ENCODE data around the gene ZNF234. TPM values are rescaled to one million over a fixed set of nuclear protein-coding genes. Genes with fewer than 3 reads are reported as not detected.
"Not testable (repeated sequence)": the region's sequence is repeated elsewhere in the genome, so short reads cannot be mapped to it uniquely, and the experiment has no call there.

The ZNF234 gene
- total RNA-seq, 4 donors from 2014 or later, result 0.88 to 8.4 (median 3.4) TPM

GRCh38 chr19:44202470-44202869, 61.1 kb downstream of the ZNF234 start:
- TF ChIP-seq CTCF (IDR thresholded peaks at IDR 0.05), result no peak
- TF ChIP-seq POLR2A (IDR thresholded peaks at IDR 0.05), result no peak
- peaks cover 0 to under 1% (median 0%) of the 10 kb centered on the region in 3 donors for H3K4me1 ChIP-seq
- H3K27me3 ChIP-seq, result peaks cover 0 to 8% (median 0%) of the 10 kb centered on the region in 4 donors
- intact Hi-C loops (cut with DNase I), result no loop called here
- 57 to 69% methylated on average over 1 of the region's 1 CpG for WGBS, 2 donors
- no peak overlapping the region for H3K4me3 ChIP-seq
- H3K27ac ChIP-seq, result no peak overlapping the region
- peaks cover 0 to 36% (median 0%) of the 10 kb centered on the region in 3 donors for H3K9me3 ChIP-seq
- H3K36me3 ChIP-seq, result peaks cover 0 to 6% (median 0%) of the 10 kb centered on the region in 3 donors
- DNase-seq, result no peak

GRCh38 chr19:44202974-44203373, 61.6 kb downstream of the ZNF234 start:
- Histone ChIP-seq H3K36me3 (peaks cover 0 to 6% (median 0%) of the 10 kb centered on the region in 3 donors), H3K9me3 (peaks cover 0 to 36% (median 0%) of the 10 kb centered on the region in 3 donors), H3K27me3 (peaks cover 0 to 8% (median 0%) of the 10 kb centered on the region in 4 donors), H3K27ac (no peak overlapping the region), H3K4me3 (no peak overlapping the region), H3K4me1 (peaks cover 0 to 6% (median 3%) of the 10 kb centered on the region in 3 donors)
- WGBS, 2 donors, result 83 to 94% methylated on average over 2 of the region's 2 CpGs
- DNase-seq, result no peak
- intact Hi-C loops (cut with DNase I), result no loop called here
- no peak for TF ChIP-seq CTCF (IDR thresholded peaks at IDR 0.05)
- no peak for TF ChIP-seq POLR2A (IDR thresholded peaks at IDR 0.05)

GRCh38 chr19:44203877-44204276, 62.5 kb downstream of the ZNF234 start:
- DNase-seq; H3K27ac ChIP-seq; H3K4me1 ChIP-seq; H3K36me3 ChIP-seq; intact Hi-C loops (cut with DNase I); H3K27me3 ChIP-seq; H3K4me3 ChIP-seq: not testable (repeated sequence)
- WGBS, 2 donors, result no CpG with 5 or more reads among the region's 31 CpGs
- H3K9me3 ChIP-seq, result peaks cover 0 to 32% (median 6%) of the 10 kb centered on the region in 3 donors

- TF ChIP-seq CTCF (IDR thresholded peaks at IDR 0.05) (no peak), POLR2A (IDR thresholded peaks at IDR 0.05) (no peak)
- H3K36me3 ChIP-seq, result no peaks in the 10 kb centered on the region
- no peak overlapping the region for H3K4me3 ChIP-seq
- WGBS, 2 donors, result 81 to 84% methylated on average over 2 of the region's 2 CpGs
- intact Hi-C loops (cut with DNase I), result no loop called here
- peaks cover 0 to 8% (median 0%) of the 10 kb centered on the region in 4 donors for H3K27me3 ChIP-seq
- DNase-seq, result no peak
- peaks cover 0 to 25% (median 6%) of the 10 kb centered on the region in 3 donors for H3K9me3 ChIP-seq
- H3K27ac ChIP-seq, result no peak overlapping the region
- H3K4me1 ChIP-seq, result peaks cover 0 to 10% (median 5%) of the 10 kb centered on the region in 3 donors
These were observed 63.4 kb downstream of the ZNF234 start for GRCh38 chr19:44204772-44205171.

- Histone ChIP-seq H3K9me3 (peaks cover 0 to 20% (median 6%) of the 10 kb centered on the region in 3 donors), H3K36me3 (no peaks in the 10 kb centered on the region), H3K4me3 (peak overlapping the region; percentile 53 to 76 (median 68)), H3K27me3 (peaks cover 0 to 8% (median 0%) of the 10 kb centered on the region in 4 donors), H3K4me1 (peaks cover 0 to 13% (median 5%) of the 10 kb centered on the region in 3 donors), H3K27ac (peak overlapping the region; percentile 65 to 91 (median 86))
- intact Hi-C loops (cut with DNase I), result no loop called here
- WGBS, 2 donors, result 8 to 9% methylated on average over 12 to 21 of the region's 26 CpGs
- no peak for TF ChIP-seq CTCF (IDR thresholded peaks at IDR 0.05)
- TF ChIP-seq POLR2A (IDR thresholded peaks at IDR 0.05), result no peak
- DNase-seq, result peak; percentile 19
These were observed 65.9 kb downstream of the ZNF234 start for GRCh38 chr19:44207126-44207803.

Other genes starting within 250 kb of the ZNF234 start
- 1 to 10 TPM; 5.0 to 8.4 (median 6.4) TPM for gene ZNF45, start 206.3 kb upstream of the ZNF234 start, total RNA-seq
- 10 to 100 TPM in 1 of 4 donors, 1 to 10 TPM in 3; 1.4 to 12.9 (median 2.2) TPM for gene ZNF221, start 190.3 kb upstream of the ZNF234 start, total RNA-seq
- gene ZNF155, start 157.4 kb upstream of the ZNF234 start, total RNA-seq, result 1 to 10 TPM; 2.0 to 7.1 (median 3.8) TPM
- gene ZNF230, start 138.6 kb upstream of the ZNF234 start, total RNA-seq, result 1 to 10 TPM; 1.1 to 6.3 (median 1.8) TPM
- 1 to 10 TPM; 1.1 to 6.7 (median 3.1) TPM for gene ZNF222, start 116.2 kb upstream of the ZNF234 start, total RNA-seq
- 1 to 10 TPM; 2.7 to 4.9 (median 3.5) TPM for gene ZNF223, start 89.5 kb upstream of the ZNF234 start, total RNA-seq
- 1 to 10 TPM in 2 of 4 donors, under 1 TPM in 2; 0.44 to 1.9 (median 0.80) TPM for gene ZNF284, start 69.4 kb upstream of the ZNF234 start, total RNA-seq
- 10 to 100 TPM in 1 of 4 donors, 1 to 10 TPM in 3; 5.7 to 23.8 (median 8.2) TPM for gene ZNF224, start 47.2 kb upstream of the ZNF234 start, total RNA-seq
- gene ZNF225, start 28.2 kb upstream of the ZNF234 start, total RNA-seq, result 1 to 10 TPM; 1.2 to 3.1 (median 2.4) TPM
- 10 to 100 TPM in 3 of 4 donors, 1 to 10 TPM in 1; 9.9 to 23.8 (median 12.9) TPM for gene ZNF226, start 23.5 kb downstream of the ZNF234 start, total RNA-seq
- gene ZNF227, start 71.0 kb downstream of the ZNF234 start, total RNA-seq, result 10 to 100 TPM in 1 of 4 donors, 1 to 10 TPM in 3; 4.7 to 16.4 (median 8.8) TPM
- gene ZNF233, start 118.3 kb downstream of the ZNF234 start, total RNA-seq, result under 1 TPM in 1 of 4 donors, not detected in 3; 0.57 TPM
- 1 to 10 TPM; 1.8 to 3.6 (median 2.1) TPM for gene ZNF235, start 163.5 kb downstream of the ZNF234 start, total RNA-seq
- gene ZNF112, start 215.1 kb downstream of the ZNF234 start, total RNA-seq, result 1 to 10 TPM in 3 of 4 donors, under 1 TPM in 1; 0.83 to 5.9 (median 2.6) TPM